Astrocyte of the spinal cord (primary cell): Measurements from ENCODE around the gene NPSR1.

Source experiments
- DNase-seq: peaks from one replicate; pipeline ENCODE4 v3.0.0; 2011; ENCODE audit warnings: low read depth, low spot score
- H3K4me3 ChIP-seq: 2 replicates; pipeline ENCODE4 v1.5.1; 2011; ENCODE audit warnings: low read depth, mild to moderate bottlenecking, low read length, moderate library complexity
- in situ Hi-C: cut with HindIII; loops from 2 replicates; pipeline ENCODE4 v1.10.0; 2017; ENCODE audit warnings: low sequenced_read_pairs
- TF ChIP-seq, protein P1 (sequence below): IDR thresholded peaks from 2 replicates; pipeline ENCODE4 v1.5.1; 2012; ENCODE audit warnings: low read depth, mild to moderate bottlenecking, low read length, inconsistent platforms

Gene NPSR1

DNA sequence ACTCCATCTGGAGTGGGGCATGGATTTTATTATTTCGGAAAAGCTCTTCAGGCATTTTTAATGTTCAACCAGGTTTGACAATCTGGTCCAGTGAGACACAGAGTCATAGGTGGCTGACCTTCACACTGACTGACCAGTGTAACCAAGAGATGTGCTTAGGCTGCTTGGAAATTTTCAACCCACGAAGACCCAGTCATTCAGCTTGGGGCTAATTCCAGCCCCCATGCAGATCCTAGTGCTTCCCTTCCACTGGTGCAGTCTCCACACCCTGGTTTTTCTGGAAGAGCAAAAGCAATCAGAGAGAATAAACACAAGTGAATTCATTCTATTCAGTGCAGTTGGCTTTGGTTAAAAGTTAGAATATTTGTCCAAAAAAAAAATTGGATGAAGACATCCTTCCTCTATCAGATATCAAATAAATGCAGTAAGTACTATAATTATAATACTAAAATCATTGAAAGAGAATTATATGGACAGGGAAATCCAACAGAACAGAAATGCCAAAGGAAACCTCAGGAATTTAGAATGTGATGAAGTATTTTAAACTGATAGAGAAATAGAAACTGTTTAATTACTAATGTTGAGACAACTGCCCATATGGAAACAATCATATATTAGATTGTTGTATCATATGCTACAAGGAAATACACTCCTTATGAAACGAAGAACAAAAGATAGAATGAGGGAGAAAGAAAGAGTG lies 178.0 kb downstream of the NPSR1 start:
- DNase-seq: no peak
- H3K4me3 ChIP-seq: no peak overlapping the region
- TF ChIP-seq, protein P1, sequence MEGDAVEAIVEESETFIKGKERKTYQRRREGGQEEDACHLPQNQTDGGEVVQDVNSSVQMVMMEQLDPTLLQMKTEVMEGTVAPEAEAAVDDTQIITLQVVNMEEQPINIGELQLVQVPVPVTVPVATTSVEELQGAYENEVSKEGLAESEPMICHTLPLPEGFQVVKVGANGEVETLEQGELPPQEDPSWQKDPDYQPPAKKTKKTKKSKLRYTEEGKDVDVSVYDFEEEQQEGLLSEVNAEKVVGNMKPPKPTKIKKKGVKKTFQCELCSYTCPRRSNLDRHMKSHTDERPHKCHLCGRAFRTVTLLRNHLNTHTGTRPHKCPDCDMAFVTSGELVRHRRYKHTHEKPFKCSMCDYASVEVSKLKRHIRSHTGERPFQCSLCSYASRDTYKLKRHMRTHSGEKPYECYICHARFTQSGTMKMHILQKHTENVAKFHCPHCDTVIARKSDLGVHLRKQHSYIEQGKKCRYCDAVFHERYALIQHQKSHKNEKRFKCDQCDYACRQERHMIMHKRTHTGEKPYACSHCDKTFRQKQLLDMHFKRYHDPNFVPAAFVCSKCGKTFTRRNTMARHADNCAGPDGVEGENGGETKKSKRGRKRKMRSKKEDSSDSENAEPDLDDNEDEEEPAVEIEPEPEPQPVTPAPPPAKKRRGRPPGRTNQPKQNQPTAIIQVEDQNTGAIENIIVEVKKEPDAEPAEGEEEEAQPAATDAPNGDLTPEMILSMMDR: no peak
- in situ Hi-C loops: no loop called here

DNA sequence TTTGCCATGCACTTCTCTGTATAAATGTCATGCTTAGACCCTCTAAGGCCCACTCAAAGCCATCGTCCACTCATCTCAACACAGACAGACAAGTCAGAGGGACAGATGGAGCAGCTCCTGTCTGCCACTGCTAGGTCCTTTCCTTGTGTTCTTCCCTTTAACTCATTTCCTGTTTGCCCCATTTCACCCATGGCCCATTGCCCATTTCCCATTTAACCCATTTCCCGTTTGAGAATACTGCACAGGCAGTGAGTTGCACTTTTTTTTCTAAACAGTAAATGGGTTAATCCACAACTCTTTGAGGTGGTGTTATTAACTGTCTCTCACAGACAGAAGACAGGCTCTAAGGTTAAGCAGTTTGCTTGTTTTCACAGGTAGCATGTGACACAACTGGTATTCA lies 179.3 kb downstream of the NPSR1 start:
- in situ Hi-C loops: no loop called here
- no peak for DNase-seq
- TF ChIP-seq, protein P1: no peak
- H3K4me3 ChIP-seq: no peak overlapping the region

DNA sequence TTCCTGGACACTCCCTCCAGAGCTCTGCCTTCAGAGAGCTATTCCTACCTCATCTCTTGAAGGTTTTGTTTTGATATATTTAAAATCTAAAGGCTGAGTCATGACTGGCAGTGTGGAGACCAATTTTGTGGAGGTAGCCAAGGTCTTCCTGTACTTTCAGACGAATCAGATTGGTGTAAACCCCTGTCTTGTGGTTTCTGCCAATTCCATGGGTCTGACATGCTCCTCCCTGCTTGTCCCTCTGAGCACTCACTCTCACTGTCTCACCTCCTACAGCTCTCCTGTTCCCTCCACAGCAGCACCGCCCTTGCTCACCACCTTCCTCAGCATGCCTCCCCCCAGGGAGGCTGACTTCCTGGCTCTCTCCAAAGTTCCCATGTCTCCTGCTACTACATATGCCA lies 179.8 kb downstream of the NPSR1 start:
- in situ Hi-C loops: no loop called here

DNA sequence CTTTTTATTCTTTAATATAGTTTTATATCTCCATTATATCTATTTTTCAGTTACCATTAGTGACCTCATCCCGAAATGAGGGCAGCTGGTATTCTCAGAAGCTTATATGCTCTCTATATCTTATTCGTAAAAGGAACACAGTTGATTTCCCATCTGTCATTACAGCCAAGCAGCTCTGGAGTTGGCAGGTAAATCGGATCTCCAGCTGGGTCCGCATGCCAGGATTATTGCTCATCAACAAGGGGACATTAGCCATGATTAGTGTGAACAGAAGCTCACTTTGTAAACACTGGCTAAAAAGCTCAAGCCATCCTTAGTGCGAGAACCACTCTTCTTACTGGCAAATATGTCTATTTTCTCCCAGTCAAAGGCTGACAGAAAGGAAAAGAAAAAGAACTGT lies 180.3 kb downstream of the NPSR1 start:
- peak; percentile 55 for DNase-seq
- no peak overlapping the region for H3K4me3 ChIP-seq
- in situ Hi-C loops: no loop called here
- TF ChIP-seq, protein P1: no peak

More for the DNA sequence above, 179.8 kb downstream of the NPSR1 start:
- H3K4me3 ChIP-seq: no peak overlapping the region
- TF ChIP-seq, protein P1: no peak
- peak; percentile 40 for DNase-seq

DNA sequence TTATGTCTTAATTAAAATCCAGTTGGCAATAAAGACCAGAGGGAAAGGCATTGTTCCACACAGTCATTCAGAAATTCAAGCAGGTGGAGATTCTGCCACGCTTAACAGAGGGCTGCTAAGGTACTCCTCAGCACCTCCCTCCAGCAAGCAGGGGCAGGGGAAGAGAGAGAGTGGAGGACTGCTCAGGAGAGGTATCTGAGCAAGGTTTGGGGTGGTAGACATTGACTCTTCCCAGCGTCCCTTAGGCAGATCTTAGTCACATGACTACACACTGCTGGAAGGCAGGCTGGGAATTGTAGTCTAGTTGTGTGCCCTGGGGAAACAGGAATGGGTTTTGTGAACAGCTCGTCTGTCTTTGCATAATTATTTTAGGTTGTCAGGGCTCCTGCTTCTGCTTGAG lies 181.6 kb downstream of the NPSR1 start:
- H3K4me3 ChIP-seq: no peak overlapping the region
- TF ChIP-seq, protein P1: no peak
- DNase-seq: no peak
- in situ Hi-C loops: no loop called here

DNA sequence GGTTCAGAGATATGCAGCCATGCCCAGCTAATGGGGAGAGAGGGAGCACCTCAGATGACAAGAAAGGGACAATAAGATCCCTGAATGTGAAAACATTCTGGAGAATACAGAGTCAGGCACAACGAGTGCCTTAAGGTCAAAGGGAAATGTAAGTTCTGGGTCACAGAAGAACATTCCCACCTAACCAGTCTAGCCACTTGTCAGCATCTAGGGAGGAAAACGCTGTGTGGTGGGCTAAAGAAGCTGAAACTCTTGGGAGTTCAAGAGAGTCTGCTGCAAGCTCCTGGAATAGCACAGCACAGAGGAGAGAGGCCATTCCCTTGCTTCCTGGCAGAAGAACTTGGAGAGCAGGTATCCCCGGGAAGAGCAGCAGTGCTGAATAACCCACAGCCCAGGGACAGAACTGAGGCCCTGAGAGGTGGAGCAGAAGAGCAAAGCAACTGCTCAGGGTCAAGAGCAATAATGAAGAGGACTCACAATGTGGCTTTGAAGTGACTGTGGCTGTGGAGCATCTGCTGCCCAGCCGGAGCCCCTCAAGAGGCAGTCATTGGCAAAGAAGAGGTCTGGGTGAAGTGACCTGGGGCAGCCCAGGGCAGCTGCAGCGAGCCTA lies 182.3 kb downstream of the NPSR1 start:
- in situ Hi-C loops: no loop called here
- TF ChIP-seq, protein P1: no peak
- H3K4me3 ChIP-seq: no peak overlapping the region
- DNase-seq: no peak
